ENCODE results near the gene C1orf122.

The C1orf122 gene

GRCh38 chr1:37831809-37832208, 24.2 kb downstream of the C1orf122 start:
- no peak for DNase-seq (ENCODE audit: low read depth)
- no peak overlapping the region for H3K4me3 ChIP-seq (ENCODE audit: low read length)
- TF ChIP-seq, protein P1, sequence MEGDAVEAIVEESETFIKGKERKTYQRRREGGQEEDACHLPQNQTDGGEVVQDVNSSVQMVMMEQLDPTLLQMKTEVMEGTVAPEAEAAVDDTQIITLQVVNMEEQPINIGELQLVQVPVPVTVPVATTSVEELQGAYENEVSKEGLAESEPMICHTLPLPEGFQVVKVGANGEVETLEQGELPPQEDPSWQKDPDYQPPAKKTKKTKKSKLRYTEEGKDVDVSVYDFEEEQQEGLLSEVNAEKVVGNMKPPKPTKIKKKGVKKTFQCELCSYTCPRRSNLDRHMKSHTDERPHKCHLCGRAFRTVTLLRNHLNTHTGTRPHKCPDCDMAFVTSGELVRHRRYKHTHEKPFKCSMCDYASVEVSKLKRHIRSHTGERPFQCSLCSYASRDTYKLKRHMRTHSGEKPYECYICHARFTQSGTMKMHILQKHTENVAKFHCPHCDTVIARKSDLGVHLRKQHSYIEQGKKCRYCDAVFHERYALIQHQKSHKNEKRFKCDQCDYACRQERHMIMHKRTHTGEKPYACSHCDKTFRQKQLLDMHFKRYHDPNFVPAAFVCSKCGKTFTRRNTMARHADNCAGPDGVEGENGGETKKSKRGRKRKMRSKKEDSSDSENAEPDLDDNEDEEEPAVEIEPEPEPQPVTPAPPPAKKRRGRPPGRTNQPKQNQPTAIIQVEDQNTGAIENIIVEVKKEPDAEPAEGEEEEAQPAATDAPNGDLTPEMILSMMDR (conservative IDR thresholded peaks at IDR 0.05; ENCODE audit: low read length): no peak

- TF ChIP-seq, protein P1 (conservative IDR thresholded peaks at IDR 0.05; ENCODE audit: low read length): no peak
- no peak for DNase-seq (ENCODE audit: low read depth)
- no peak overlapping the region for H3K4me3 ChIP-seq (ENCODE audit: low read length)
Observed at GRCh38 chr1:37836788-37837187, 29.2 kb downstream of the C1orf122 start.

DNA sequence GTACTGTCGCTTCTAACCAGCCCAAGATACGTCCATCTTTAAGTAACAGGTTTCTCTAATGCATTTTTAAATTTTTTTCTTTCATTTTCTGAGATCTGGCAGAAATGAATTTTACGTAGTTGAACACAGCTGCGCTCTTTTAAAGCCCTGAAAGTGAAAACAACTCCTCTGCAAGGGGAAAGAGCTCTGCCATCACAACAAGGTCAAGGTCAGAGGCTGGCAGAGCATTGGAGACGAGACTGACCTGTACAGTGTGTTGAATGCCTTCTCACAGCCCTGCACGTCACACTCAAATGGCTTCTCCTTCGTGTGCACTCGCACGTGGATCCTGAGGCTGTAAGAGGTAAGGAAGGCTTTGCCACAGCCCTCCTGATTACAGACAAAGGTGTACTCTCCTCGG, 32.1 kb downstream of the C1orf122 start:
- TF ChIP-seq, protein P1 (conservative IDR thresholded peaks at IDR 0.05; ENCODE audit: low read length): no peak
- no peak for DNase-seq (ENCODE audit: low read depth)
- no peak overlapping the region for H3K4me3 ChIP-seq (ENCODE audit: low read length)

GRCh38 chr1:37840711-37841110, 33.1 kb downstream of the C1orf122 start:
- DNase-seq (ENCODE audit: low read depth): no peak
- no peak overlapping the region for H3K4me3 ChIP-seq (ENCODE audit: low read length)
- TF ChIP-seq, protein P1 (conservative IDR thresholded peaks at IDR 0.05; ENCODE audit: low read length): no peak

DNA sequence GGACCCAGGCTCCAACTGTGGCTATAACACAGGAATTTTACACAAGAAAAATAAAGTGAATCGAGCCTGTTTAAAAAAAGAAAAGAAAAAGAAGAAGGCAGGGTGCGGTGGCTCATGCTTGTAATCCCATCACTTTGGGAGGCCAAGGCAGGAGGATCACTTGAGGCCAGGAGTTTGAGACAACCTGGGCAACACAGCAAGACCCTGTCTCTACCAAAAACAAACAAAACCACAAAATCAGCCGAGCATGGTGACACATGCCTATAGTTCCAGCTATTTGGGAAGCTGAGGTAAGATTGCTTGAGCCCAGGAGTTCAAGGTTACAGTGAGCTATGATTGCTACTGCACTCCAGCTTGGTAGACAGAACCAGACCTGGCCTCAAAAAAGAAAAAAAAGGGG, 34.1 kb downstream of the C1orf122 start:
- TF ChIP-seq, protein P1 (conservative IDR thresholded peaks at IDR 0.05; ENCODE audit: low read length): no peak
- no peak for DNase-seq (ENCODE audit: low read depth)
- H3K4me3 ChIP-seq (ENCODE audit: low read length): no peak overlapping the region

DNA sequence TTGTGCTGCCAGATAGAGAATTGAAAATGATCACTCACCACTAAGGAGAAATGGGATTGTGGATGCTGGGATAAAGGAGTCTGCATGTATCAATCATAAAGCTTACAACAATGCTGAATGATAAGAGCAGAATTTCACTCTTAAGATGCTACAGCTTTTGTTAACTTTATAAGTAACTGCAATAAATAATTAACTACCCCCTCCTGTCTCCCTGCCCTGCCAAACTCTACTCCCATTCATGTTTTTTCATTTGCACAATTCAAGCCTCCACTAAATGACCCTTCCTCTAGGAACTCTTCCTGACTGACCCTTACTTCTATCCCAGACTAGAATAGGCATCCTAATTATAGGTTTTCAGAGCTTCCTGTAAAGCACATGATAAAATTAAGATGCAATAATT, 36.9 kb downstream of the C1orf122 start:
- DNase-seq (ENCODE audit: low read depth): no peak
- H3K4me3 ChIP-seq (ENCODE audit: low read length): no peak overlapping the region
- TF ChIP-seq, protein P1 (conservative IDR thresholded peaks at IDR 0.05; ENCODE audit: low read length): no peak

DNA sequence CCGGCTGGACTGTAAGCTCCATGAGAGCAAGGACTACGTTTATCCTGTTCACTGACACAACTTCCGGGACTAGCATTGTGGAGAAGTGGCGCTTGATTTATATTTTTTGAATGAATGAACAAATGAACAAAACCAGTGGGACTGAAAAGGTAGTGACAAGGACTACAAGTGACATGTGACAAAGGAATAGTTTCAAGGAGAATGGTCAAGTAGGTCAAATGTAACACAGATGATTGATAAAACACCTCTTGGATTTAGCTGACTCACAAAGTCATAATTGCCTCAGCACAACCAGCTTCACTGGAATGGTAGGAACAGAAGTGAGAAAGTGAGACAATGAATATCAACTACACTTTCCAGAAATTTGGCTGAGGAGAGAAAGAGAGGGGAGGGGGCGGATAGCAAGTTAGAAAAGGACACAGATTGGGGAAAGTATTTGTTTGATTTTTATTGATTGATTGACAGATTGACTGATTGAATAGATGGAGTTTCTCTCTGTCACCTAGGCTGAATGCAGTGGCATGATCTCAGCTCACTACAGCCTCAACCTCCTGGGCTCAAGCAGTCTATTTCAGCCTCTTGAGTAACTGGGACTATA, 37.6 kb downstream of the C1orf122 start:
- H3K4me3 ChIP-seq (ENCODE audit: low read length): no peak overlapping the region
- no peak for DNase-seq (ENCODE audit: low read depth)
- TF ChIP-seq, protein P1 (conservative IDR thresholded peaks at IDR 0.05; ENCODE audit: low read length): no peak

All from AG10803 (cell line).